HCT116 (cell line): Measurements from ENCODE around the gene SULT1C3. TPM values are rescaled to one million over a fixed set of nuclear protein-coding genes. Genes with fewer than 3 reads are reported as not detected.

Experiments
- ATAC-seq: fragments of 200-7000 bp; cut with Tn5 transposase; 2 replicates; pipeline ENCODE4 v1.9.1; 2020; ENCODE audit warnings: mild to moderate bottlenecking, moderate library complexity
- BruUV-seq: library from RNA; stranded (reverse); fragments of 400-500 nt; replicated peaks from 2 replicates; lab custom pipeline; 2021; lab: Mats Ljungman, UMichigan
- CTCF ChIA-PET: fragments of 300-600 bp; sonication (Branson Sonifier 250); formaldehyde crosslinking; loops from one replicate; lab custom pipeline; 2021; ENCODE audit warnings: antibody characterized with exemption; lab: Charles Lee
- POLR2A ChIA-PET: fragments of 300-600, 350-600 bp; sonication (Branson Sonifier 250); formaldehyde crosslinking; loops from one replicate; lab custom pipeline; 2021; ENCODE audit warnings: antibody characterized with exemption; lab: Charles Lee
- RAD21 ChIA-PET, 2 experiments: fragments of 300-600 bp; sonication (Branson Sonifier 250); formaldehyde crosslinking; loops; one replicate each; lab custom pipeline; 2023; ENCODE audit warnings: low total read pairs in 2 of 2; ENCODE audit not compliant: uncharacterized antibody in 2 of 2, unreplicated experiment in 2 of 2, low non-redundant PET in 1 of 2; lab: Charles Lee
- DNase-seq: peaks from one replicate; pipeline ENCODE4 v3.0.0-alpha.2; 2010; ENCODE audit warnings: low read depth, low spot score
- H2AFZ ChIP-seq: fragments of 200-600 bp; shearing (Covaris generic), sonication (generic); 2 replicates; pipeline ENCODE4 v1.6.1; 2017; ENCODE audit warnings: low read depth, mixed run types, mixed read lengths, antibody characterized with exemption, low read length; ENCODE audit not compliant: poor library complexity, severe bottlenecking
- H3K27ac ChIP-seq: 2 replicates; pipeline ENCODE4 v1.5.1; 2012; ENCODE audit warnings: low read depth, low read length
- H3K27me3 ChIP-seq: fragments of 200-600 bp; sonication (generic); 2 replicates; pipeline ENCODE4 v1.6.1; 2016; ENCODE audit warnings: mixed run types, low read length, mixed read lengths; ENCODE audit not compliant: insufficient read depth
- H3K36me3 ChIP-seq, 2 experiments: fragments of 200-500 bp in 1 of 2; fragments of 200-600 bp in 1 of 2; sonication (Bioruptor generic) in 1 of 2; sonication (generic) in 1 of 2; 2 replicates each; pipeline versions ENCODE4 v1.5.1 to v1.6.1; 2014 to 2016; ENCODE audit warnings: low read length in 2 of 2, inconsistent platforms in 1 of 2, mixed read lengths in 1 of 2, mixed run types in 1 of 2; ENCODE audit not compliant: insufficient read depth in 2 of 2, control insufficient read depth in 1 of 2
- H3K4me1 ChIP-seq, 2 experiments: fragments of 200-600 bp in 1 of 2; sonication (generic) in 1 of 2; 2 replicates each; pipeline versions ENCODE4 v1.5.1 to v1.6.1; 2012 to 2017; ENCODE audit warnings: low read length in 2 of 2, inconsistent platforms in 1 of 2, mild to moderate bottlenecking in 1 of 2, mixed read lengths in 1 of 2, mixed run types in 1 of 2, moderate library complexity in 1 of 2; ENCODE audit not compliant: insufficient read depth in 2 of 2, control insufficient read depth in 1 of 2
- H3K4me2 ChIP-seq: fragments of 200-600 bp; sonication (generic); 2 replicates; pipeline ENCODE4 v1.6.1; 2017; ENCODE audit warnings: mixed run types, low read length, mixed read lengths
- H3K4me3 ChIP-seq, 2 experiments: fragments of 200-600 bp in 1 of 2; sonication (generic) in 1 of 2; replicated peaks in 1 of 2; 2 replicates each; pipeline ENCODE4 v1.5.1; 2011 to 2016; ENCODE audit warnings: low read length in 2 of 2, control low read depth in 1 of 2, low read depth in 1 of 2, mild to moderate bottlenecking in 1 of 2, mixed read lengths in 1 of 2, mixed run types in 1 of 2
- H3K79me2 ChIP-seq: fragments of 200-600 bp; sonication (generic); 2 replicates; pipeline ENCODE4 v1.6.1; 2017; ENCODE audit warnings: mild to moderate bottlenecking, mixed run types, low read length, moderate library complexity, mixed read lengths; ENCODE audit not compliant: insufficient read depth
- H3K9ac ChIP-seq: fragments of 200-600 bp; sonication (generic); 2 replicates; pipeline ENCODE4 v1.6.1; 2016; ENCODE audit warnings: low read length, mixed read lengths
- H3K9me2 ChIP-seq: fragments of 200-600 bp; sonication (generic), shearing (Covaris generic); 2 replicates; pipeline ENCODE4 v1.6.1; 2017; ENCODE audit warnings: mixed run types, mild to moderate bottlenecking, moderate library complexity; ENCODE audit not compliant: insufficient read depth
- H3K9me3 ChIP-seq, 2 experiments: fragments of 200-500 bp in 1 of 2; fragments of 200-600 bp in 1 of 2; sonication (Bioruptor generic) in 1 of 2; sonication (generic) in 1 of 2; 2 replicates each; pipeline ENCODE4 v1.6.1; 2014 to 2017; ENCODE audit warnings: low read length in 2 of 2, mixed read lengths in 2 of 2, inconsistent platforms in 1 of 2, low read depth in 1 of 2, mild to moderate bottlenecking in 1 of 2, mixed run types in 1 of 2, moderate library complexity in 1 of 2; ENCODE audit not compliant: control insufficient read depth in 1 of 2, insufficient read depth in 1 of 2
- H4K20me1 ChIP-seq: fragments of 200-600 bp; sonication (generic), shearing (Covaris generic); 2 replicates; pipeline ENCODE4 v1.6.1; 2017; ENCODE audit warnings: mixed run types, mild to moderate bottlenecking, moderate library complexity; ENCODE audit not compliant: insufficient read depth
- ATF3 ChIP-seq: IDR thresholded peaks from 2 replicates; pipeline ENCODE4 v1.6.1; 2012
- CBX3 ChIP-seq: IDR thresholded peaks from 2 replicates; pipeline ENCODE4 v1.6.1; 2012; ENCODE audit warnings: low read depth
- CTCF ChIP-seq, 3 experiments: fragments of 200-600 bp in 1 of 3; sonication (generic) in 1 of 3; IDR thresholded peaks in 2 of 3; conservative IDR thresholded peaks in 1 of 3; 2 replicates each; pipeline ENCODE4 v1.5.1; 2012 to 2017; ENCODE audit warnings: low read depth in 2 of 3, low read length in 2 of 3, antibody characterized with exemption in 1 of 3, borderline replicate concordance in 1 of 3, control low read depth in 1 of 3, mild to moderate bottlenecking in 1 of 3, mixed read lengths in 1 of 3, mixed run types in 1 of 3, moderate library complexity in 1 of 3; ENCODE audit not compliant: insufficient read depth in 1 of 3
- EGR1 ChIP-seq: IDR thresholded peaks from 2 replicates; pipeline ENCODE4 v1.6.1; 2012; ENCODE audit warnings: low read depth
- ELF1 ChIP-seq: IDR thresholded peaks from 2 replicates; pipeline ENCODE4 v1.6.1; 2012; ENCODE audit warnings: low read depth, borderline replicate concordance
- EZH2 ChIP-seq: fragments of 200-600 bp; sonication (generic); IDR thresholded peaks from 2 replicates; pipeline ENCODE4 v1.6.1; 2017; ENCODE audit warnings: antibody characterized with exemption, mixed run types
- EZH2phosphoT487 ChIP-seq: fragments of 200-600 bp; IDR thresholded peaks from 2 replicates; pipeline ENCODE4 v1.6.1; 2018; ENCODE audit warnings: antibody characterized with exemption, borderline replicate concordance
- MAX ChIP-seq: IDR thresholded peaks from 2 replicates; pipeline ENCODE4 v1.6.1; 2012
- POLR2A ChIP-seq: IDR thresholded peaks from 2 replicates; pipeline ENCODE4 v1.7.0; 2011; ENCODE audit warnings: borderline replicate concordance; ENCODE audit not compliant: insufficient read depth, insufficient read length; ENCODE audit errors: extremely low read depth
- RAD21 ChIP-seq: IDR thresholded peaks from 2 replicates; pipeline ENCODE4 v1.6.1; 2012; ENCODE audit warnings: low read depth, mild to moderate bottlenecking
- REST ChIP-seq: IDR thresholded peaks from 2 replicates; pipeline ENCODE4 v1.6.1; 2012; ENCODE audit warnings: low read depth
- SP1 ChIP-seq: IDR thresholded peaks from 2 replicates; pipeline ENCODE4 v1.6.1; 2012; ENCODE audit warnings: low read depth
- SRF ChIP-seq: IDR thresholded peaks from 2 replicates; pipeline ENCODE4 v1.6.1; 2012; ENCODE audit warnings: low read depth
- TCF7L2 ChIP-seq: IDR thresholded peaks from 2 replicates; pipeline ENCODE4 v1.7.0; 2011; ENCODE audit warnings: borderline replicate concordance, inconsistent platforms; ENCODE audit not compliant: insufficient read depth, insufficient read length; ENCODE audit errors: extremely low read depth
- ZBTB33 ChIP-seq: IDR thresholded peaks from 2 replicates; pipeline ENCODE4 v1.6.1; 2011; ENCODE audit warnings: mild to moderate bottlenecking, low read length, moderate library complexity; ENCODE audit not compliant: insufficient replicate concordance; ENCODE audit errors: extremely low read depth
- ZFX ChIP-seq: fragments of 450-650 bp; IDR thresholded peaks from 2 replicates; pipeline ENCODE4 v1.6.1; 2017
- ZNF274 ChIP-seq: fragments of 200-500 bp; sonication (Bioruptor generic); IDR thresholded peaks from 2 replicates; pipeline ENCODE4 v1.6.1; 2014; ENCODE audit warnings: mild to moderate bottlenecking, low read depth, low read length, inconsistent platforms
- intact Hi-C: fragments of 100-400 bp; cut with micrococcal nuclease; formaldehyde crosslinking; loops from 2 replicates; pipeline ENCODE4 v1.10.0; 2022
- total RNA-seq: library from RNA; stranded (reverse); gene quantifications from one replicate; pipeline ENCODE4 v1.2.1, GENCODE V29; 2021; ENCODE audit not compliant: unreplicated experiment

Gene SULT1C3
- total RNA-seq, 1 experiment from 2014 or later = not detected

- H3K9me2 ChIP-seq = no peaks in the 10 kb centered on the region
- no peaks in the 10 kb centered on the region for H3K36me3 ChIP-seq
- H3K4me2 ChIP-seq = no peak overlapping the region
- peaks cover 3 to 17% of the 10 kb centered on the region in 2 experiments; a peak in 3 of 4 replicates for H3K4me1 ChIP-seq
- H3K9ac ChIP-seq = no peak overlapping the region
- H3K27me3 ChIP-seq = no peaks in the 10 kb centered on the region
- POLR2A ChIA-PET = no interaction called here
- no peaks in the 10 kb centered on the region for H4K20me1 ChIP-seq
- no TSS peak for BruUV-seq
- ATAC-seq (no peak), DNase-seq (no peak)
- no peak overlapping the region for H3K27ac ChIP-seq
- H2AFZ ChIP-seq = no peak overlapping the region
- TF ChIP-seq ELF1 = no peak
- no peak for TF ChIP-seq CTCF (IDR thresholded peaks at IDR 0.05 in 2 of 3, conservative IDR thresholded peaks at IDR 0.05 in 1 of 3; ENCODE audit: borderline replicate concordance in 1 of 3, insufficient read depth in 1 of 3, low read depth in 2 of 3, low read length in 2 of 3)
- TF ChIP-seq ATF3 = no peak
- no peak for TF ChIP-seq CBX3
- no peak for TF ChIP-seq EGR1
- TF ChIP-seq ZNF274 = no peak
- no peak for TF ChIP-seq ZBTB33
- no peak for TF ChIP-seq ZFX
- no peak for TF ChIP-seq REST
- TF ChIP-seq SP1 = no peak
- TF ChIP-seq POLR2A = no peak
- no peak for TF ChIP-seq EZH2
- no peak for TF ChIP-seq MAX
- TF ChIP-seq RAD21 = no peak
- no peak for TF ChIP-seq SRF
- TF ChIP-seq EZH2phosphoT487 = no peak
- TF ChIP-seq TCF7L2 = no peak
- RAD21 ChIA-PET = no interaction called here
- CTCF ChIA-PET = no interaction called here
- no peaks in the 10 kb centered on the region for H3K9me3 ChIP-seq
- intact Hi-C loops = no loop called here
- H3K4me3 ChIP-seq = no peak overlapping the region
- H3K79me2 ChIP-seq = no peaks in the 10 kb centered on the region
Measured at GRCh38 chr2:108287169-108287568, 47.4 kb downstream of the SULT1C3 start.
